HCT116 (cell line): ENCODE measurements around the gene ZFP28.

Experiments
- ATF3 ChIP-seq: IDR thresholded peaks from 2 replicates; pipeline ENCODE4 v1.6.1; 2012
- CEBPB ChIP-seq: IDR thresholded peaks from 2 replicates; pipeline ENCODE4 v1.6.1; 2012; ENCODE audit warnings: low read depth
- CTCF ChIP-seq, 3 experiments: fragments of 200-600 bp in 1 of 3; sonication (generic) in 1 of 3; IDR thresholded peaks in 2 of 3; conservative IDR thresholded peaks in 1 of 3; 2 replicates each; pipeline ENCODE4 v1.5.1; 2012 to 2017; ENCODE audit warnings: low read depth in 2 of 3, low read length in 2 of 3, antibody characterized with exemption in 1 of 3, borderline replicate concordance in 1 of 3, control low read depth in 1 of 3, mild to moderate bottlenecking in 1 of 3, mixed read lengths in 1 of 3, mixed run types in 1 of 3, moderate library complexity in 1 of 3; ENCODE audit not compliant: insufficient read depth in 1 of 3
- FOSL1 ChIP-seq: IDR thresholded peaks from 2 replicates; pipeline ENCODE4 v1.6.1; 2012; ENCODE audit warnings: low read depth
- POLR2A ChIP-seq: IDR thresholded peaks from 2 replicates; pipeline ENCODE4 v1.7.0; 2011; ENCODE audit warnings: borderline replicate concordance; ENCODE audit not compliant: insufficient read depth, insufficient read length; ENCODE audit errors: extremely low read depth
- POLR2AphosphoS5 ChIP-seq: IDR thresholded peaks from 2 replicates; pipeline ENCODE4 v1.6.1; 2011; ENCODE audit warnings: mild to moderate bottlenecking, low read depth, low read length, moderate library complexity
- ZBTB33 ChIP-seq: IDR thresholded peaks from 2 replicates; pipeline ENCODE4 v1.6.1; 2011; ENCODE audit warnings: mild to moderate bottlenecking, low read length, moderate library complexity; ENCODE audit not compliant: insufficient replicate concordance; ENCODE audit errors: extremely low read depth
- TF ChIP-seq, protein P1 (sequence below): IDR thresholded peaks from 2 replicates; pipeline ENCODE4 v1.6.1; 2012; ENCODE audit warnings: low read depth

DNA sequence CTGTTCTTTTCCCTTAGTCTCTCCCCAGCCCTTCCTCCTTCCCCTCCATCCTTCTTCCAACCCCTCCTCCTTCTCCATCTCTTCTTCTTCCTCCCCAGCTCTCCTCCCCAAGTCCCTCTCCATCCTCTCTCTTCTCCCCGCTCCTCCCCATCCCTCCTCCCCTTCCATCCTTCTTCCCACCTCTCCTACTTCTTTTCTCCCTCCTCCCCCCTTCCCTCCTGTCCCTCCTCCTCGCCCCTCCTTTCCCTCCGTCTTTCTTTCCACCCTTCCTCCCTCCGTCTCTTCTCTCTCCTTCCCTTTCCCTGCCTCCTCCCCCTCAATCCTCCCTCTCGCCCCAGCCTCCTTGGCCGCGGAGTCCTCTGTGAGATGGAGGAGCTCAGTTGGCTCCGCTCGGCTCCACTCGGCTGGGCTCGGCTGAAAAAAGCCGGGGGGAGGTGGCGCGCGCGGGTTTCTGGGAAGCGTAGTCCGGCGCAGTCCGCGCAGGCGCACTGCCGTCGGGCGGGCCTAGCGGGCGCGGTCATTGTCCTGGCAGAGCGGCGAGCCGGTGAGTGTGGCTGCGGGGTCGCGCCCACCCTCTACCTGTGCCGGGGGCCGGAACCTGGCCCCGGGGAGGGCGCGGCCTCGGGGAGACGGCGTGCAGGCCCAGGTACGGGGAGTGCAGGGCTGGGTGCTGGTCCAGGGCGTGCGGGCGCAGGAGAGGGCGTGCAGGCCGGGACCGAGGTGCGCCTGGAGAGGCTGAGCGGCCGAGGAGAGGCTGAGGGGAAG, 56.2 kb downstream of the ZFP28 start, which contains the start of gene ZNF71:
- TF ChIP-seq ZBTB33 (no peak), POLR2AphosphoS5 (no peak), CTCF (IDR thresholded peaks at IDR 0.05 in 2 of 3, conservative IDR thresholded peaks at IDR 0.05 in 1 of 3; ENCODE audit: borderline replicate concordance in 1 of 3, insufficient read depth in 1 of 3, low read depth in 2 of 3, low read length in 2 of 3) (no peak), CEBPB (no peak), FOSL1 (no peak), POLR2A (no peak), ATF3 (no peak)
- TF ChIP-seq, protein P1, sequence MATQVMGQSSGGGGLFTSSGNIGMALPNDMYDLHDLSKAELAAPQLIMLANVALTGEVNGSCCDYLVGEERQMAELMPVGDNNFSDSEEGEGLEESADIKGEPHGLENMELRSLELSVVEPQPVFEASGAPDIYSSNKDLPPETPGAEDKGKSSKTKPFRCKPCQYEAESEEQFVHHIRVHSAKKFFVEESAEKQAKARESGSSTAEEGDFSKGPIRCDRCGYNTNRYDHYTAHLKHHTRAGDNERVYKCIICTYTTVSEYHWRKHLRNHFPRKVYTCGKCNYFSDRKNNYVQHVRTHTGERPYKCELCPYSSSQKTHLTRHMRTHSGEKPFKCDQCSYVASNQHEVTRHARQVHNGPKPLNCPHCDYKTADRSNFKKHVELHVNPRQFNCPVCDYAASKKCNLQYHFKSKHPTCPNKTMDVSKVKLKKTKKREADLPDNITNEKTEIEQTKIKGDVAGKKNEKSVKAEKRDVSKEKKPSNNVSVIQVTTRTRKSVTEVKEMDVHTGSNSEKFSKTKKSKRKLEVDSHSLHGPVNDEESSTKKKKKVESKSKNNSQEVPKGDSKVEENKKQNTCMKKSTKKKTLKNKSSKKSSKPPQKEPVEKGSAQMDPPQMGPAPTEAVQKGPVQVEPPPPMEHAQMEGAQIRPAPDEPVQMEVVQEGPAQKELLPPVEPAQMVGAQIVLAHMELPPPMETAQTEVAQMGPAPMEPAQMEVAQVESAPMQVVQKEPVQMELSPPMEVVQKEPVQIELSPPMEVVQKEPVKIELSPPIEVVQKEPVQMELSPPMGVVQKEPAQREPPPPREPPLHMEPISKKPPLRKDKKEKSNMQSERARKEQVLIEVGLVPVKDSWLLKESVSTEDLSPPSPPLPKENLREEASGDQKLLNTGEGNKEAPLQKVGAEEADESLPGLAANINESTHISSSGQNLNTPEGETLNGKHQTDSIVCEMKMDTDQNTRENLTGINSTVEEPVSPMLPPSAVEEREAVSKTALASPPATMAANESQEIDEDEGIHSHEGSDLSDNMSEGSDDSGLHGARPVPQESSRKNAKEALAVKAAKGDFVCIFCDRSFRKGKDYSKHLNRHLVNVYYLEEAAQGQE: no peak
